GM12892 (cell line): Measurements from ENCODE around the gene BPIFB3.

Experiments used
- POLR2A ChIP-seq: IDR thresholded peaks from 2 replicates; pipeline ENCODE4 v1.6.1; 2011; ENCODE audit warnings: low read depth, low read length, control low read depth
- POLR2AphosphoS5 ChIP-seq: IDR thresholded peaks from 2 replicates; pipeline ENCODE4 v1.6.1; 2011; ENCODE audit warnings: low read depth, low read length, control low read depth
- TAF1 ChIP-seq: IDR thresholded peaks from 2 replicates; pipeline ENCODE4 v1.6.1; 2011; ENCODE audit warnings: low read depth, mild to moderate bottlenecking, control low read depth, low read length, borderline replicate concordance

GRCh38 chr20:33025318-33025876, 28.3 kb upstream of the BPIFB3 start:
- TF ChIP-seq TAF1 (no peak), POLR2A (no peak), POLR2AphosphoS5 (no peak)
